Esophagus mucosa (tissue), 1 donor: Measurements from ENCODE around the gene COL4A2. TPM values are rescaled to one million over a fixed set of nuclear protein-coding genes. Genes with fewer than 3 reads are reported as not detected.

Source experiments
- ATAC-seq: fragments of 200-7000 bp; cut with Tn5 transposase; one replicate; pipeline ENCODE4 v1.9.1; 2020
- total RNA-seq: library from RNA; stranded (reverse); gene quantifications from one replicate; pipeline ENCODE4 v1.2.4, GENCODE V29; 2023
- donor health status: DM: yes; HTN: yes; CAD: no.

The COL4A2 gene
- total RNA-seq, 1 donor from 2014 or later: 30.8 TPM

DNA sequence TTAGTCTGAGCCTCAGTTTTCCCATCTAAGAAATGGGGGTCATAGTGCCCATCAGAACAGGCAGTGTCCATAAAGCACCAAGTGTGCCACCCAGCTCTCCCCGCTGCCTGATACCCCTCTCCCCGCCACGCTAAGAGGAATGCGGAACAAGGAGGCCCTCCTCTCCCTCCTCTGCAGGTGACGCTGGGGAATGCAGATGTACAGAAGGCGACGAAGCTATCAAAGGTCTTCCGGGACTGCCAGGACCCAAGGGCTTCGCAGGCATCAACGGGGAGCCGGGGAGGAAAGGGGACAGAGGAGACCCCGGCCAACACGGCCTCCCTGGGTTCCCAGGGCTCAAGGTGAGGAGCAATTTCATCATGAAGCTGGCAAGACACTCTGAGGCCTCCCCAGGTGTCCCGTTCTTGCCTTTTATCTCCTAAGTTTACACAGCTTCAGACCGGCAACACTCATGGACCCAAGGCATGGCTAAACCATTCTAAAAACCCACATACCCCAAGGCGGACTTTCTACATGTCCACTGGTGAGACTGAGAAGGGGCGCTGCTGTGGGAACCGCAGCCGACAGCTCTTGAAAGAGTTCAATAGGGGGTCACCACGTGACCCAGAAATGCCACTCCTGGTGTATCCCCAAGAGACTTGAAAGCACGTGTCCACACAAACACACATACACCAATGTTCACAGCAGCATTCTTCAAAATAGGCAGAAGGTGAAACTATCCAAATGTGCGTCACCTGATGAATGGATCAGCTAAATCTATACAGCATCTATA, 151.7 kb downstream of the COL4A2 start:
- no peak for ATAC-seq

GRCh38 chr13:110462091-110462490, 155.0 kb downstream of the COL4A2 start:
- ATAC-seq: no peak

DNA sequence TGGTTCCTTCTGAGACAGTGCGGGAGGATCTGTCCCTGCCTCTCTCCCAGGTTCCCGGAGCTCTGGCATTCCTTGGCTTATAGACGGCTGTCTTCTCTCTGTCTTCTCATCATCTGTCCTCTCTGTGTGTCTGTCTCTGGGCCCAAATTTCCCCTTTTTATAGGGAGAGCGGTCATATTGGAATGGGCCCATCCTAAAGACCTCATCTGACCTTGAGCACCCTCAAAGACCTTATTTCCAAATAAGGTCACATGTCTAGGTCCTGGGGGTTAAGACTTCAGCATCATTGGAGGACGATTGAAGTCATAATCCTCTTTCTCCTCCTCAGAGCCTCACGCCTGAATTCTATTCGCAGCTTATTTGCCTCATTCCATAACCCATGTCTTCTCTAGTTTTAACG, 156.1 kb downstream of the COL4A2 start:
- no peak for ATAC-seq

DNA sequence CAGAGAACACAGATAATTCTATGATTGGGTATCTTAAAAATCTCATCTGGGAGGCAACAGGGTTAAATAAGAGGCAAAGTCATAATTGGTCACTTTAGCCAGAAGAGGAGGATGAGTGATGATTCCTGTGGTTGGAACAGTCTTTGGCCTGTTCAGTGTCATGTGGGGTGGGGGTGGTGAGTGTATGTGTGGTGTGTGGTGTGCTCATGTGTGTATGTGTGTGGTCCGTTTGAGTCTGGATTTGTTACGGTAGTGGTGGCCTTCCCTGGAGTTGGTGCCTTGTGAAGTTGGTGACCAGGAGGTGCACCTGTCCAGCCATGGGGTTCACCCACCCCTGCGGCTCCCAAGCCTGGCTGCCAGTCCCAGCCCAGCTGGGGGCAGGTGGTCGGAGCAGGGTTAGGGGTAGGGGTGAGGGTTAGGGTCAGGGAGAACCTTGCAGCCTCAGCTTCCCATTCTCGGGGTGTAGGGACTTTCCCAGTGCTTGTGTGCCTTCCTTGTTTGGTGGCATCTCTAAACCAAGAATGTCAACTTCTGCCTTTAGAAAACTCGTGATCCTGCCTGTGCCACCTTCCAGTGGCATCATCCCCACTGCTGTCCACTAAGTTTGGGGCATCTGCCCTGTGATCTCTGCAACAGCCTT, 156.9 kb downstream of the COL4A2 start:
- ATAC-seq: peak; percentile 35

DNA sequence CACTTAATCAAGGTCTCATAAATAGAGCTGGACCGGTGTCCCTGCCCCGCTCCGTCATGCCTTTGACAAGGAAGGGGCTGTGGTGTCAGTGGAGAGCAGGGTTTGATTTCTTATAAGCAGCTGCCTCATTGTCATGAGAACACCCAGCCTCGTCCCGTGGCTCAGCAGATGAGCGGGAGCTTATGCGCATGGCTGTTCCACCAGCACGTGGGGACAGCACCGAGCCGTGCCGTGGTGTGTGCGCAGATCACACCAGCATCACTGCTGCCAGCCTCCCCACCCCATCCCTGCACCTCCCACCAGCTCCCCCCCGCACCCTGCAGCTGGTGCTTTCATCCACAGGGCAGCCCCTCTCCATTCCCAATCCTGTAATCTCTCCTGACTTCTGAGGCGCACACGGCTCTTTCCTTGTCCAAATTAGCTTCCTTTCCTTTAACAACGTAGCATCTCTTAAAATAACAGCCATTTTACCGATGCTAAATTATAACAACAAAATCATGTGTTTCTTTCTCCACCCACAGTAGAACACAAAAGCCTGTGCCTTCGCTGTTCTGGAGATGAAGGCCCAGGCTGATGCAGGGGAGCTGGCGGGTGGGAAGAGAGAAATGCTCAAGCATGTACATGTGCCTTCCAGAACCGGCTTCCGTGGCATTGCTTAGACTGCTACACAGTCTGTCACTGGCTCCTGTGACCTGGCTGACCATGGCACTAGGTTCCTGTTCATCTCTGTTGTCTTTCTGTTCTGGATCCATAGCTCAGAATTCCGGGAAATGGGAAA, 157.7 kb downstream of the COL4A2 start:
- no peak for ATAC-seq

GRCh38 chr13:110465696-110466095, 158.6 kb downstream of the COL4A2 start:
- ATAC-seq: no peak

DNA sequence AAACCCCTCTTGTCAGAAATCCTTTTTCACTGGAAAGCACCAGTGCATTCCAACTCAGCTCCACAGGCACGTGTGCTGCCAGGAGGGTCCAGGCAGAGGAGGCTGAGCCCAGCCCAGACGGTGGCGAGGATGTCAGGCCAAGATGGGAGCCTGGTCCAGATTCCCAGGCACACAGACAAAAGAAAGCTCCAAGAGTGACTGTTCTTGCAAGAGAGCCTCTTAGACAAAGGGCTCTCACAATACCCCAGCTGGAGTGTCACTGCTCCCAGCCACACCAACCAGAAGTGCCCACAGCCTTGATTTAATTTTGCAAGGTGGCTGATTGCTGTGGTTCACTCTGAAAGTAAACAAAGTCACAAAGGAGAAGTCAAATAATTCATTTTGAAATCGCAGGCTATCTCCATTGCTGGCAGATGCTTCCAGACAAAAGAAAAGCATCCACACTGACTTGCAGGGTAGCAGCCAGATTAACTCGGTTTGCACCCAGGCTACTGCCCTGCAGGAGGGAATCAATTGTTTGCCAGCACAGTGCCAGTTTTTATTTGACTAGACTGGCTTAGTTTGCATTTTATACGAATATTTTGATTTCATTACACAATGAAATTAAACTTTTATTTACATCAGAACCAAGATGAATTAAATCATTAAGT, 159.3 kb downstream of the COL4A2 start:
- ATAC-seq: no peak

DNA sequence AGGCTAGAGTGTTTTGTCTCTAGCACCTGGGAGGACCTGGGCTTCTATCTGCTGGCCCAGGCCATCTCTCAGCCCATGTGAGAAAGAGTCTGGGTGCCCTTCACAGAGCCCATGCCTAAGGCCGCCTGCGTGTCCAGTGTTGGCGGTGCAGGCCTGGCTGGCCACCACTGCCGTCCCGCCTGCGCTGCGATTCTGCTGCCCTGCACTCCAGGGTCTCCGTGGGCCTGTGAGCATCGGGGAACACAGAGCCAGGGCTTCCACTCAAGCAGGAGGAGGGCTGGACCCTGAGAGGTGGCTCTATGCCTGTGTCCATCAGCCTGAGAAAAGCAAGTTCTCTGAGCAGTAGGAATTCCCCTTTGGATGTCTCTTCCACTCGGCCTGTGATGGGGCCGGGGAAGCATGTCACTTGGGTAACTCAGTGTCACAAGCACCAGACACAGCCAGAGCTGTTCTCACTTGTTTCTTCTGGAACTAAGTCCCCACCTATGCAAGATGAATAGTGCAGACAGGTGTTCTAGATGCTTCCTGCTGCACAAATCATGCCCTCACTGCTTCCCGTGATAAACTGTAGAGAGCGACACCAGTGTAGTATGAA, 160.5 kb downstream of the COL4A2 start:
- no peak for ATAC-seq

GRCh38 chr13:110468986-110469495, 162.0 kb downstream of the COL4A2 start:
- no peak for ATAC-seq

GRCh38 chr13:110469597-110469996, 162.5 kb downstream of the COL4A2 start:
- no peak for ATAC-seq

DNA sequence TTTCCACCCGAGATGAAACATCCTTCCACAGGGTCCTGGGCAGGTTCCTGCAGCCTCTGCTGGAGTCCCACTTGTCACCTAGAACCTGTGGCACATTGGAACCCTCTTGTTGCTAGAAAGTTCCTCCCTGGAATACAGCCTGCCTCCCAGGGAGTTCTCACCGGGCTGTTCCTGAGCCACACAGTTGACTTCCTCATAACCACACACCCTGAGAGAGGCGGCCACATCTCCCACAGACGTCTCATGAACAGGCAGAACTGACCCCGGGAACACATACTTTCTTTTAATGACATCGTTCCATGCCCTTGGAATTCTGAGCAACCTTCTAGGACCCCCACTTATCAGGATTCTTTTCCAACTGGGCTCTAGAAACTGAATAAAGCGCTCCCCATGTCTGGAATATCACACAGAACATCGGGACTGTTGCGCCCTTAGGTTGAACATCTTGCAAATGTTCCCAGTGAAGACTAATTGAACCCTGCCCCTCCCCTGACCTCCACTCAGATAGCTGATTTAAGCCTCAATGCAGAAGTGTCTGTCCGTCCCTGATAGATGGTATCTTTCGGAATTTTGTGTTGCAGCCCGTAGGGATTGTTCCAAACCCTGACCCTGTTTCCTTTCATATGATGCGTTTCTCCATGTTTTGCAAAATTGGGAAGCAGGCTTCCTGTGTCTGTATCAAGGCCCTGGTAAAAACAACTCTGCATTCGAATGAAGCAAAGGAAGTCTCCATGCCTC, 163.4 kb downstream of the COL4A2 start:
- ATAC-seq: no peak

DNA sequence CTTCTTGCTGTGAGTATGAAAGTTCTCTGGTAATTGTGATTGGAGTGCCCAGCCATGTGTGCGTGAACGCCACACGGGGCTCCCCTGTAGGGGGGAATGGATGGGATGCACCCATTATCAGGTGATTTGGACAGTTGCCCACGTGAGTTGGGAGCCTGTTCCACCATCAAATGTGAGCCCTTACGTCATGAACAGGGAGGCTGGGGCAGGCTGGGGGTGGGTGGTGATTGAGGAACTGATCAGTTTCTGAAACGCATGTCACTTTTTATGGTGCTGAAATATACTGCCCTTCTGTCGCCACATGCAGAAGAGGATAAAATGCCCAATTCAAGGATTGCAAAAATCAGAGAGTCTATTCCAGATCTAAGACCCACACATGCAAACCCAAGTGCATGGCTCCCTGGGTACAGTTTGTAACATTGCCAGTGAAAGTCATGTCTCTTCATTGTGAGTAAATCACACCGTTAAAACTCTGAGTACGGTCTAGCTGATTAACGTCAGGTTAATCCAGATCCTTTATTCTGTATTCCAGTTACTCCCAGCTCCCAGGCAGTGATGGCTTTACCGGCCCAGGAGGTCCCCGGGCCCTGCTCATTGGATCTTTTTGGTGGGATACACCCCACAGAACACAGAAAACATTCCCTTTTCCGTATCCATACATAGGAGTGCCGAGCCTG, 164.2 kb downstream of the COL4A2 start:
- no peak for ATAC-seq

DNA sequence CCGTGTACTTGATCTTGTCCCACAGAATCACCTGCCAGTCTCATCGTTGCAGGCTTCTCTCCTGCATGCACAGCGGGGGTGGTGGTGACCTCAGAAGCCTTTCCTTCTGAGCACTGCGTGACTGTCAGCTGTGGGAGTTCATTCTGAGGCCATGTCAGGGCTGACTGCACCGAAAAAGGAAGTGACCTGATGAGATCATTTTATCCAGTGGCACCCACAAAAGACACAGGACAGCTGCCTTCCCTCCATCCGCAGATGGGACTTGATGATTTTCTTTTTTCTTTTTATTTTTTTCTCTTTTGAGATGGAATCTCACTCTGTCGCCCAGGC, 164.7 kb downstream of the COL4A2 start:
- ATAC-seq: peak; percentile 73

GRCh38 chr13:110472904-110473563, 165.9 kb downstream of the COL4A2 start:
- no peak for ATAC-seq

- no peak for ATAC-seq
Measured at GRCh38 chr13:110474713-110475112, 167.6 kb downstream of the COL4A2 start.

GRCh38 chr13:110475117-110475516, 168.0 kb downstream of the COL4A2 start:
- no peak for ATAC-seq

DNA sequence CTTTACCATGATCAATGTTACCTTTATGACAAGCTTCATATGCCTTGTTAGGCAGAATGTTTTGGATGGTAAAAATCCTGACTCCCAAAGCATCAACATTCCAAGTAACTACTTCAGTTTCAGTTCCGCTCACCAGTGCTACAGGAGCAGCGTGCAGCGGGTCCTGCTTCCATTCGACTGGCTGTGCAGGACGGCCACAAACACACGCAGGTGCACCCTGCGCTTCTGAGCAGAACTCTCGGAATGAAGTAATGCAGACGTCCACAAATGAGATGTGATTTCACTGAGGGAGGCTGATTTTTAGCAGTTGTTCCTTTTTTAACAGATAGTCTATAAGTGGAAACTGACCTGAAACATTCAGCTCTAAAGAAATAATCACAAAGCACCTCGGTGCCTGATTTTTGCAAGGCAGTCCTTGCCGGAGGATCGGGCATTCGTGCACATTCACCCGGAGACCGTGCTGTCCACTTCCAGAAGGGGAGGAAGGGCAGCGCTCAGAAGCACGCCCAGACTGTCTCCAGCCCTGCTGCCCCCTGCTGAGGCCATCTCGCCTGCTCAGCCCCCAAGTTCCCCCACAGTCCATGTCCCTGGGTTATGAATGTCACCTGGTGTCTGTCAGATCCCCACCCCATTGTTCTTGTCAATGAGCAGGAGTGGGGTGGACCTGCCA, 168.6 kb downstream of the COL4A2 start:
- no peak for ATAC-seq

DNA sequence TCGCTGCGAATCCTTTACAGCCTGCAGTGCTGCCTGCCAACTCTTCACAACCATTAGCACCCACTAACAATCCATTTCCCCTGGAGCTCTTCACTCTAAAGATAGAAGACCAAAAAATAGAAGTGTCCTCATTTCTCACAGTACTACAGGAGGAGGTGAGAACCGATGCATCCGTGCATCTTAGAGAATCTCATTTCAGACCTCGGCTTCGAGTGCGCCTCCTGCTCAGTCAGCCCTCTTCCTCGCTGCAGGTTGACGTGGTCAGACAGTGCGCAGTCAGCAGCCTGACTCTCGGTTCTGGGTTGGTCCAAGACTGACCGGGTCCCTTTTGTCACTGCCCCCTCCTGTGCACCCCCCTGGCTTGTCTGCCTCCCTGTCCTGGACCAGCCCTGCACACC, 169.1 kb downstream of the COL4A2 start:
- ATAC-seq: no peak

DNA sequence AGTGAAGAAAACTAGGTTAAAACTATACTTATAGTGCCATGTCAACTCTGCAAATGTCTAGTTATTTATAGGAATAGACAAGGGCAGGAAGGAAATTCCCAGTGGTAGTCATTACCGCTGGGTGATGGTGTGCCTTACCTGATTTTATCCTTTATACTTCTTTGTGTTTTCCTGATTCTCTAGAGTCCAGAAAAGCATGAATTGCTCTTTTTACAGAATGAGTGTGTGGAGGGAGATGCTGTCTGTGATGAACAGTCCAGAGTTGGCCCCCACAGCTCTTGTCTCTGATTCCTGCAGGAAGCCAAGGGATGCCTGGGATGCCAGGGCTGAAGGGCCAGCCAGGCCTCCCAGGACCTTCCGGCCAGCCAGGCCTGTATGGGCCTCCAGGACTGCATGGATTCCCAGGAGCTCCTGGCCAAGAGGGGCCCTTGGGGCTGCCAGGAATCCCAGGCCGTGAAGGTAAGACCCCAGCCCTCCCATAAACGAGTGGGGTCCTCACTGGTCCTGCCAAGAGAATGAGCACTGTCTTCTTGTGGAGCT, 170.7 kb downstream of the COL4A2 start:
- ATAC-seq: no peak
